B cell (primary cell): Measurements from ENCODE around the gene MAN1A1.

Source experiments
- EZH2 ChIP-seq: IDR thresholded peaks from 2 replicates; pipeline ENCODE4 v1.6.1; 2012; ENCODE audit warnings: borderline replicate concordance, low read depth, mild to moderate bottlenecking, moderate library complexity, low read length; ENCODE audit not compliant: insufficient read depth, poor library complexity, severe bottlenecking
- TF ChIP-seq, protein P1 (sequence below): fragments of 200-600 bp; IDR thresholded peaks from one replicate; pipeline ENCODE4 v1.8.0; 2022; ENCODE audit warnings: antibody characterized with exemption, mild to moderate bottlenecking

DNA sequence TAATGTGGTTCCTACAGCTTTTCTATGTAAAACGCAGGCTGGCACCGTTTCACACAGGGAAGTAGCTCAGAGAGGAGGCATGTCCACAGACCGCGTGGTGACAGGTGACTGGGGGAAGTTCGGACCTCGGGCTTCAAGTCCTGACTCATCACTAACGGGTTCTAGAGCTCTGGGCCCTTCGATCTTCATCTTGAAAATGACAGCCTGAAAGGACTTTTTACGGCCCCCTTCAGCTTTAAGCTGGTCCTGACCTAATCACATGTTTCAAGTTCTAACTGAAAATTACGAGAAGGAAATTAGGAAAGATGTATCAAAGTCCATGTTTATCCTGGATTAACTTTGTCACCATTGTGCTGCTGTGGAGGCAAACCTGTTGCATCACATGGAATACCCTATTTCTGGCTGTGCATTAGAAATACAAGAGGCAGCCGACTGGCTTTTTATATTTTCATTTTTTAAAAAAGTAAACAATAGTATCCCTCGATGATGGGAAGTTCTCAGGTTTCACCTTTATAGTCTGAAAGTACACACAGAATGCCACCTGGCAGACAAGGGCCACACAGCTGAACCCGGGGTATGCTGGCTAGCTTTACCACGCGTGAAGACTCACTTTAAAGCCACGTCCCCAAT lies 2.0 kb downstream of the MAN1A1 start:
- TF ChIP-seq, protein P1, sequence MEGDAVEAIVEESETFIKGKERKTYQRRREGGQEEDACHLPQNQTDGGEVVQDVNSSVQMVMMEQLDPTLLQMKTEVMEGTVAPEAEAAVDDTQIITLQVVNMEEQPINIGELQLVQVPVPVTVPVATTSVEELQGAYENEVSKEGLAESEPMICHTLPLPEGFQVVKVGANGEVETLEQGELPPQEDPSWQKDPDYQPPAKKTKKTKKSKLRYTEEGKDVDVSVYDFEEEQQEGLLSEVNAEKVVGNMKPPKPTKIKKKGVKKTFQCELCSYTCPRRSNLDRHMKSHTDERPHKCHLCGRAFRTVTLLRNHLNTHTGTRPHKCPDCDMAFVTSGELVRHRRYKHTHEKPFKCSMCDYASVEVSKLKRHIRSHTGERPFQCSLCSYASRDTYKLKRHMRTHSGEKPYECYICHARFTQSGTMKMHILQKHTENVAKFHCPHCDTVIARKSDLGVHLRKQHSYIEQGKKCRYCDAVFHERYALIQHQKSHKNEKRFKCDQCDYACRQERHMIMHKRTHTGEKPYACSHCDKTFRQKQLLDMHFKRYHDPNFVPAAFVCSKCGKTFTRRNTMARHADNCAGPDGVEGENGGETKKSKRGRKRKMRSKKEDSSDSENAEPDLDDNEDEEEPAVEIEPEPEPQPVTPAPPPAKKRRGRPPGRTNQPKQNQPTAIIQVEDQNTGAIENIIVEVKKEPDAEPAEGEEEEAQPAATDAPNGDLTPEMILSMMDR, result no peak
- TF ChIP-seq EZH2, result no peak
